GM18951 (cell line): ENCODE data around the gene TNS1.

ENCODE experiments used
- POLR2A ChIP-seq: IDR thresholded peaks from 4 replicates; pipeline ENCODE4 v1.6.1; 2011; ENCODE audit warnings: mild to moderate bottlenecking; ENCODE audit not compliant: insufficient read length, insufficient read depth; ENCODE audit errors: extremely low read depth
- in situ Hi-C: fragments of 300-500 bp; cut with MboI; formaldehyde crosslinking; loops from one replicate; pipeline ENCODE4 v1.12.0; 2022; ENCODE audit warnings: low sequenced_read_pairs, mixed read lengths, inconsistent platforms; ENCODE audit not compliant: unreplicated experiment

TNS1 gene

GRCh38 chr2:217795706-217796465 lies 206.9 kb downstream of the TNS1 start:
- in situ Hi-C loops: no loop called here

DNA sequence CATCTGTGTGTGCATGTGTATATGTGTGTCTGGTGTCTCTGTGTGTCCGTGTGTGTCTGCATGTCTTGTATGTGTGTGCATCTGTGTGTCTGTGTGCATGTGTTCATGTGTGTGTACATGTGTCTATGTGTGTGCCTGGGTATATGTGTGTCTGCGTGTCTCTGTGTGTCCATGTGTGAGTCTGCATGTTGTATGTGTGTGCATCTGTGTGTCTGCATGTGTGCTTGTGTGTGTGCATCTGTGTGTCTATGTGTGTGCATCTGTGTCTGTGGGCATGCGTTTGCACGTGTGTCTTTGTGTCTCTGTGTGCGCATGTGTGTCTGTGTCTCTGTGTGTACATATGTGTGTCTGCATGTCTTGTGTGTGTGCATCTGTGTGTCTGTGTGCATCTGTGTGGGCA lies 207.7 kb downstream of the TNS1 start:
- TF ChIP-seq POLR2A: no peak
- in situ Hi-C loops: no loop called here

More at GRCh38 chr2:217795706-217796465, 206.9 kb downstream of the TNS1 start:
- TF ChIP-seq POLR2A: no peak

DNA sequence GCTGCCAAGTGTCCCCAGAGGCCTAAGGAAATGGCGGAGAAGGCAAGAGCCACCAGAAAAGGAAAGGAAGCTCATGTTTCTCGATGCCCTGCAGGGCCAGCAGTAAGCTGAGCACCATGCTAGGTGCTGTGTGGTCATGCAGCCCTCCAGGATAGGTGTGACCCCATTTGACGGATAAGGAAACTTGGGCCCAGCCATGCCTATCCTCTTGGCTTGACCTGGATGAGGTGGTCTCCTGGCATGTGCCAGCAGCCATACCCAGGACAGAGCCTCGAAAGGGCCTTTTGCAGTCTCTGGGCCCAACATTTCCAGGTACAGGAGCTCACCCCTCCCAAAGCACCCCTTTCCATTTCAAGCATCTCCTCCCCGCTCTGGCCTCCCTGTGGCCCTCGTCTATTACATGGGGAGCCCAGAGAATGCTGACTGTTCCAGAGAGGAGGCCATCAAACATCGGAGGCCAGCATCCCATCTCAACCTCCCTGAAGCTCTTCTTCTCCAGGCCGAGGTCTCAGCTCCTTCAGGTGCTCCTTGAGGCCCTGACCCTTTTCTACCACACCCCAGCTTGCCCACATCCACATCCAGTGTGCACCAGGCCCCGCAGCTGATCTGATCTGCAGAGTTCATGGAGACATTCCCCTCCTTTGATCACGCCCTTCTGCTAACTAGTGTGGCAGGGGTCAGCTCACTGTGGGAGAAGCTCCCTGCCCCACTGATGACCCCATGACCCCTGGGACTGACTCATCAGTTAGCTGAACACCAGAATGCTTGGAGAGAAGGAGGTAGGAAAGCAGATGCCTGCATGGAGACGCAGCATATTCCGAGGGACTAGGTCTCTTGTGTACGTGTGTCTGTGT lies 208.4 kb downstream of the TNS1 start:
- TF ChIP-seq POLR2A: no peak
- in situ Hi-C loops: no loop called here

DNA sequence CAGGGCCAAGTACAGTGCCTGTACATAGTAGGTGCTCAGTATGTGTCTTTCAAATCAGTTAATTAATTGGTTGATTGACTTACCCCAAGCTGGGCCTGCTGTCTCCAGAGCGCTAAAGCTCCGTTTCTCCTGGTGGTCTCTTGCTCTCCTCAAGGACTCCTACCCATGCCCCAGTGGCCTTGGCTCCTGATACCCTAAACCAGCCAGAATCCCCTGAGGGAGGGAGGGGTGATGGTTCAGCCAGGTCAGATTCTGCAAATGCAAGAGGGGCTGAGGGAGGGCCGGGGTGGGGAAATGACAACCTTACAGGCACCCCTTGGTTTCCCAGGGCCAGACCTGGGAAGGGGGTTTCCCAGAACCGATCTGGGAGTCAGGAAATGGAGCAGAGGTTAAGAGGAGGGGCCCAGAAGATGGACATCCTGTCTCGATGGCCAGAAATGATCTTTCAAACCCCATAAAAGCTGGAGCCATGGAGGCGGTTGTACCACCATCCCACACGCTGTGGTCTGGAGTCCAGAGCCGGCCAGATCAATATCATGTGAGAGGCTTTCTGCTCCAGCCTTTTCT lies 209.1 kb downstream of the TNS1 start:
- in situ Hi-C loops: no loop called here
- TF ChIP-seq POLR2A: no peak

GRCh38 chr2:217792626-217793527 lies 209.9 kb downstream of the TNS1 start:
- TF ChIP-seq POLR2A: no peak
- in situ Hi-C loops: no loop called here

DNA sequence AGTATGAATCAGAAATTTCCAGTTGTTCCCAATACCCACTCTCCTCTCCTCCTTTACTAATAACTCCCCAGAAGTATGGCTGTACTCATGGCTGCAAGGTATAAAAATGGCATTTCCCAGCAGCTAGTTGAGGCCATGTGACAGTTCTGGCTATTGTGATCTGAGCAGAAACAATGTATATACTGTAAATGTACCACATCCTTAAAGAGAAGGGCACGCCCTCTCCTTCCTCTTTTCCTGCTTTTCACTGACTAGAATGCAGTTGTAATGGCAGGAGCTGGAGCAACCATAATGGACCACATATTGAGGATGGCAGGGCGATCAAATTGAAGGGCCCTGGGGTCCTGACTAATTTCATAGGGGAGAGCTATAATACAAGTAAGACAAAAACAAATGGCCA lies 211.2 kb downstream of the TNS1 start:
- TF ChIP-seq POLR2A: no peak
- in situ Hi-C loops: no loop called here

- in situ Hi-C loops: no loop called here
- TF ChIP-seq POLR2A: no peak
Observed at GRCh38 chr2:217790681-217791392, 212.0 kb downstream of the TNS1 start.

- in situ Hi-C loops: no loop called here
- no peak for TF ChIP-seq POLR2A
Observed at GRCh38 chr2:217790195-217790594, 212.6 kb downstream of the TNS1 start.

GRCh38 chr2:217789736-217790181 lies 213.0 kb downstream of the TNS1 start:
- in situ Hi-C loops: loop anchor here (10.0 kb wide), 1 partner anchor 195 kb away; no protein-coding TSS in a partner anchor

GRCh38 chr2:217789003-217789735 lies 213.6 kb downstream of the TNS1 start:
- TF ChIP-seq POLR2A: no peak
- in situ Hi-C loops: loop anchor here (10.0 kb wide), 1 partner anchor 196 kb away; no protein-coding TSS in a partner anchor

More at GRCh38 chr2:217789736-217790181, 213.0 kb downstream of the TNS1 start:
- no peak for TF ChIP-seq POLR2A

DNA sequence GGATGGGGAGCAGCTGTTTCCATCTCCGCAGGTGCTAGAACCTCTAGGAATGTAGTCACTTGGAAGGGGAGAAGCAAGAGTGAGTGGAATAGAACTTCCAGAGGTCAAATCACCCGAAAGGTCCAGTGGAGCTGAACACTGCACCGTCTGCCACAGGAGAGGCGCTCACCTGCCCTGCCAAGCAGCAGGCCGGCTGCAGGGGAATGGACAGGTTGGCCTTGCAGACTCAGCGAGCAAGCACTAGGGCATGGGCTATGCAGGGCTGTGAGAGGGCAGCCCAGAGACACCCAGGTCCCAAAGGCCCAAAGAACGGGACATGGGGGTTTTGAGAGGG lies 214.2 kb downstream of the TNS1 start:
- TF ChIP-seq POLR2A: no peak
- in situ Hi-C loops: loop anchor here (10.0 kb wide), 1 partner anchor 196 kb away; no protein-coding TSS in a partner anchor
